H1 (cell line): Measurements from ENCODE around the gene WNT9B. TPM values are rescaled to one million over a fixed set of nuclear protein-coding genes. Genes with fewer than 3 reads are reported as not detected.

ENCODE experiments used
- CTCF ChIA-PET: fragments of 300-600 bp; sonication (Branson Sonifier 250); formaldehyde crosslinking; loops from one replicate; lab custom pipeline; 2021; ENCODE audit not compliant: partially characterized antibody; lab: Charles Lee
- POLR2A ChIA-PET: fragments of 300-600 bp; sonication (Branson Sonifier 250); formaldehyde crosslinking; loops from one replicate; lab custom pipeline; 2021; ENCODE audit warnings: inconsistent platforms; ENCODE audit not compliant: partially characterized antibody; lab: Charles Lee
- DNase-seq, 2 experiments: peaks; one replicate each; pipeline versions ENCODE4 v3.0.0 to v3.0.0-alpha.2; 2010 to 2022; ENCODE audit warnings: low spot score in 2 of 2, low read depth in 1 of 2, mixed read lengths in 1 of 2
- FAIRE-seq: peaks from 2 replicates; lab custom pipeline; 2011; peaks lifted over from hg19 to GRCh38; lab: Jason Lieb, UNC
- H2AFZ ChIP-seq: 2 replicates; pipeline ENCODE4 v1.8.1; 2012; ENCODE audit warnings: low read length, inconsistent platforms
- H2AK5ac ChIP-seq: 2 replicates; pipeline ENCODE4 v1.6.1; 2013; ENCODE audit warnings: low read depth, low read length
- H2BK120ac ChIP-seq: replicated peaks from 2 replicates; pipeline ENCODE3; 2013; ENCODE audit warnings: low read depth, low read length, inconsistent platforms
- H2BK12ac ChIP-seq: 2 replicates; pipeline ENCODE4 v1.6.1; 2013; ENCODE audit warnings: low read depth, low read length
- H2BK15ac ChIP-seq: 2 replicates; pipeline ENCODE4 v1.6.1; 2013; ENCODE audit warnings: low read length
- H2BK20ac ChIP-seq: 2 replicates; pipeline ENCODE4 v1.6.1; 2013; ENCODE audit warnings: low read length
- H2BK5ac ChIP-seq: 2 replicates; pipeline ENCODE4 v1.6.1; 2013; ENCODE audit warnings: low read depth, low read length
- H3K14ac ChIP-seq: 2 replicates; pipeline ENCODE4 v1.6.1; 2013; ENCODE audit warnings: inconsistent platforms; ENCODE audit not compliant: insufficient read length
- H3K18ac ChIP-seq: 2 replicates; pipeline ENCODE4 v1.6.1; 2013; ENCODE audit warnings: low read length; ENCODE audit errors: extremely low read depth
- H3K23ac ChIP-seq: 2 replicates; pipeline ENCODE4 v1.6.1; 2013; ENCODE audit warnings: inconsistent platforms; ENCODE audit not compliant: insufficient read length
- H3K23me2 ChIP-seq: 2 replicates; pipeline ENCODE4 v1.6.1; 2013; ENCODE audit warnings: low read depth, low read length
- H3K27ac ChIP-seq: 2 replicates; pipeline ENCODE4 v1.6.1; 2011; ENCODE audit warnings: low read depth, low read length, inconsistent platforms
- H3K27me3 ChIP-seq, 4 experiments: replicated peaks in 1 of 4; 1 replicate in 1 of 4; 2 replicates in 3 of 4; pipeline versions ENCODE4 v1.6.1 to v1.8.1; 2011 to 2013; ENCODE audit warnings: low read length in 3 of 4, mild to moderate bottlenecking in 3 of 4, inconsistent platforms in 2 of 4, mixed read lengths in 2 of 4, moderate library complexity in 1 of 4; ENCODE audit not compliant: control insufficient read depth in 3 of 4, insufficient read depth in 3 of 4; ENCODE audit errors: extremely low read depth in 1 of 4
- H3K36me3 ChIP-seq, 4 experiments: 2 replicates each; pipeline versions ENCODE4 v1.6.1 to v1.8.1; 2011 to 2013; ENCODE audit warnings: mild to moderate bottlenecking in 4 of 4, low read length in 3 of 4, moderate library complexity in 2 of 4, control low read depth in 1 of 4, inconsistent platforms in 1 of 4; ENCODE audit not compliant: insufficient read depth in 4 of 4, control insufficient read depth in 2 of 4
- H3K4ac ChIP-seq: replicated peaks from 2 replicates; pipeline ENCODE3; 2013; ENCODE audit warnings: low read length, low read depth, mixed read lengths, inconsistent platforms; ENCODE audit not compliant: insufficient read length
- H3K4me1 ChIP-seq, 4 experiments: replicated peaks in 1 of 4; 1 replicate in 1 of 4; 2 replicates in 3 of 4; pipeline versions ENCODE4 v1.6.1 to v1.8.1; 2011 to 2013; ENCODE audit warnings: low read length in 3 of 4, inconsistent platforms in 2 of 4, mixed read lengths in 1 of 4; ENCODE audit not compliant: insufficient read depth in 4 of 4, control insufficient read depth in 3 of 4
- H3K4me2 ChIP-seq, 2 experiments: 2 replicates each; pipeline versions ENCODE4 v1.6.1 to v1.8.1; 2011 to 2013; ENCODE audit warnings: low read depth in 2 of 2, low read length in 2 of 2, control low read depth in 1 of 2, inconsistent platforms in 1 of 2, mild to moderate bottlenecking in 1 of 2; ENCODE audit not compliant: insufficient read depth in 1 of 2
- H3K4me3 ChIP-seq, 4 experiments: fragments of 200-600, 300-600 bp in 1 of 4; sonication (generic), shearing (Covaris generic), sonication (Bioruptor Twin) in 1 of 4; 2 replicates each; pipeline versions ENCODE4 v1.5.1 to v1.8.1; 2011 to 2016; ENCODE audit warnings: low read length in 4 of 4, low read depth in 3 of 4, control low read depth in 2 of 4, inconsistent platforms in 2 of 4, mild to moderate bottlenecking in 2 of 4, mixed read lengths in 1 of 4, moderate library complexity in 1 of 4; ENCODE audit not compliant: insufficient read depth in 2 of 4; ENCODE audit errors: extremely low read depth in 1 of 4
- H3K56ac ChIP-seq: replicated peaks from 2 replicates; pipeline ENCODE3; 2013; ENCODE audit warnings: low read depth, mild to moderate bottlenecking, mixed read lengths, low read length, inconsistent platforms; ENCODE audit not compliant: insufficient read length
- H3K79me1 ChIP-seq: 2 replicates; pipeline ENCODE4 v1.6.1; 2013; ENCODE audit warnings: low read depth, low read length, control low read depth
- H3K79me2 ChIP-seq, 2 experiments: 2 replicates each; pipeline versions ENCODE4 v1.6.1 to v1.8.1; 2012 to 2013; ENCODE audit warnings: low read length in 2 of 2, mild to moderate bottlenecking in 2 of 2, inconsistent platforms in 1 of 2; ENCODE audit not compliant: insufficient read depth in 2 of 2, control insufficient read depth in 1 of 2
- H3K9ac ChIP-seq, 4 experiments: replicated peaks in 1 of 4; 1 replicate in 1 of 4; 2 replicates in 3 of 4; pipeline versions ENCODE4 v1.6.1 to v1.8.1; 2011 to 2013; ENCODE audit warnings: low read depth in 3 of 4, low read length in 3 of 4, control low read depth in 2 of 4, mild to moderate bottlenecking in 2 of 4, moderate library complexity in 2 of 4, inconsistent platforms in 1 of 4; ENCODE audit errors: extremely low read depth in 1 of 4
- H3K9me3 ChIP-seq, 2 experiments: 2 replicates each; pipeline versions ENCODE4 v1.6.1 to v1.8.1; 2012 to 2013; ENCODE audit warnings: mild to moderate bottlenecking in 2 of 2, moderate library complexity in 2 of 2, control low read depth in 1 of 2, inconsistent platforms in 1 of 2, low read depth in 1 of 2, low read length in 1 of 2, mixed read lengths in 1 of 2; ENCODE audit not compliant: insufficient read depth in 2 of 2
- H4K20me1 ChIP-seq, 2 experiments: replicated peaks in 1 of 2; 2 replicates each; pipeline versions ENCODE3 to v1.8.1; 2011 to 2013; ENCODE audit warnings: inconsistent platforms in 2 of 2, low read length in 2 of 2, mild to moderate bottlenecking in 1 of 2; ENCODE audit not compliant: insufficient read depth in 2 of 2, control insufficient read depth in 1 of 2
- H4K5ac ChIP-seq: 2 replicates; pipeline ENCODE4 v1.6.1; 2013; ENCODE audit warnings: low read length, low read depth, mixed read lengths, inconsistent platforms; ENCODE audit not compliant: insufficient read length
- H4K8ac ChIP-seq: 2 replicates; pipeline ENCODE4 v1.8.0; 2013; ENCODE audit warnings: mild to moderate bottlenecking, moderate library complexity, low read length, inconsistent platforms; ENCODE audit not compliant: insufficient read depth; ENCODE audit errors: extremely low read depth
- H4K91ac ChIP-seq: replicated peaks from 2 replicates; pipeline ENCODE3; 2013; ENCODE audit warnings: low read length, mixed read lengths, inconsistent platforms; ENCODE audit not compliant: insufficient read length
- ATF2 ChIP-seq: IDR thresholded peaks from 2 replicates; pipeline ENCODE4 v1.6.1; 2012; ENCODE audit warnings: low read length, inconsistent platforms
- ATF3 ChIP-seq: IDR thresholded peaks from 2 replicates; pipeline ENCODE4 v1.6.1; 2011; ENCODE audit warnings: low read depth, mild to moderate bottlenecking, low read length; ENCODE audit not compliant: insufficient read depth
- CTBP2 ChIP-seq: IDR thresholded peaks from 2 replicates; pipeline ENCODE4 v1.7.0; 2011; ENCODE audit warnings: borderline replicate concordance, mild to moderate bottlenecking, moderate library complexity, mixed read lengths, low read length; ENCODE audit not compliant: insufficient read depth, insufficient read length
- EP300 ChIP-seq, 2 experiments: IDR thresholded peaks; 1 replicate in 1 of 2; 2 replicates in 1 of 2; pipeline ENCODE4 v1.6.1; 2011 to 2012; ENCODE audit warnings: low read depth in 2 of 2, low read length in 2 of 2, mild to moderate bottlenecking in 2 of 2, borderline replicate concordance in 1 of 2, inconsistent platforms in 1 of 2, moderate library complexity in 1 of 2
- KDM1A ChIP-seq: fragments of 200-600, 300-600 bp; sonication (generic); IDR thresholded peaks from 2 replicates; pipeline ENCODE4 v1.7.1; 2016; ENCODE audit warnings: mild to moderate bottlenecking, low read length, borderline replicate concordance
- MAX ChIP-seq: IDR thresholded peaks from 2 replicates; pipeline ENCODE4 v1.6.1; 2012; ENCODE audit warnings: inconsistent platforms
- POU5F1 ChIP-seq: IDR thresholded peaks from 2 replicates; pipeline ENCODE4 v1.6.1; 2011; ENCODE audit warnings: low read depth, mild to moderate bottlenecking, low read length, moderate library complexity
- SAP30 ChIP-seq: fragments of 300-600 bp; sonication (generic); IDR thresholded peaks from 2 replicates; pipeline ENCODE4 v1.7.1; 2012; ENCODE audit warnings: low read length, moderate library complexity, mild to moderate bottlenecking, inconsistent platforms; ENCODE audit not compliant: insufficient read depth, insufficient replicate concordance
- SIX5 ChIP-seq: IDR thresholded peaks from 2 replicates; pipeline ENCODE4 v1.6.1; 2011; ENCODE audit warnings: mild to moderate bottlenecking, low read depth, low read length
- TCF12 ChIP-seq: IDR thresholded peaks from 2 replicates; pipeline ENCODE4 v1.6.1; 2011; ENCODE audit warnings: low read depth, mild to moderate bottlenecking, low read length
- WGBS, 2 experiments: shearing (Covaris generic) in 1 of 2; methylation state at CpG; one replicate each; pipeline versions ENCODE4 v1.1.6 to v1.1.7; 2013 to 2015; ENCODE audit warnings: low lambda C conversion rate in 2 of 2, mixed read lengths in 2 of 2, inconsistent platforms in 1 of 2, low coverage in 1 of 2, missing lambda C conversion rate in 1 of 2; ENCODE audit not compliant: insufficient replicate concordance in 2 of 2, insufficient coverage in 1 of 2, insufficient read length in 1 of 2; ENCODE audit errors: extremely low coverage in 1 of 2, missing lambda C conversion rate in 1 of 2; 5-methylcytosine and 5-hydroxymethylcytosine counted together
- polyA plus RNA-seq, 7 experiments: library from polyadenylated mRNA; depleted of rRNA in 3 of 7; stranded (reverse) in 5 of 7; unstranded in 2 of 7; fragments of >200 nt in 5 of 7; fragments of 200-250 nt in 2 of 7; gene quantifications; 1 replicate in 5 of 7; 2 replicates in 1 of 7; 4 replicates in 1 of 7; pipeline versions ENCODE4 v1.2.1 to v1.2.3, GENCODE V29; 2011 to 2013; ENCODE audit warnings: missing spikeins in 2 of 7, mixed read lengths in 2 of 7
- total RNA-seq: library from RNA; stranded (reverse); fragmentation: NEBNext Ultra II Directional; extraction: Animal tissue kit (Norgen Biotek cat#: 25700); gene quantifications from 2 replicates; pipeline ENCODE4 v1.2.1, GENCODE V29; 2021

WNT9B gene
- total and polyA plus RNA-seq, 2 of the 8 experiments (the other 6 are each of a cell fraction or from before 2014, with no cell fraction given) = 0.21 TPM; not detected in 1

GRCh38 chr17:46889519-46889918 is 38.1 kb downstream of the WNT9B start:
- Histone ChIP-seq H3K18ac (no peak overlapping the region), H2BK120ac (no peak overlapping the region), H3K14ac (no peak overlapping the region), H3K9ac (no peak overlapping the region), H2AK5ac (no peak overlapping the region), H3K79me2 (no peaks in the 10 kb centered on the region), H2BK12ac (no peak overlapping the region), H3K23me2 (no peaks in the 10 kb centered on the region), H3K27ac (no peak overlapping the region), H4K5ac (no peak overlapping the region), H4K8ac (no peak overlapping the region), H4K20me1 (no peaks in the 10 kb centered on the region), H3K56ac (no peak overlapping the region), H2BK20ac (no peak overlapping the region), H3K4me2 (no peak overlapping the region), H3K4me3 (no peak overlapping the region), H3K4me1 (peaks cover 0 to 3% (median 0%) of the 10 kb centered on the region in 4 experiments; a peak in 3 of 7 replicates), H4K91ac (no peak overlapping the region), H2AFZ (no peak overlapping the region), H3K36me3 (no peaks in the 10 kb centered on the region), H2BK5ac (no peak overlapping the region), H3K23ac (no peak overlapping the region), H3K4ac (no peak overlapping the region), H2BK15ac (no peak overlapping the region), H3K9me3 (no peaks in the 10 kb centered on the region), H3K79me1 (no peaks in the 10 kb centered on the region), H3K27me3 (no peaks in the 10 kb centered on the region)
- 79% methylated on average over 4 of the region's 4 CpGs; no CpG with 5 or more reads in 1 of the 2 experiments for WGBS, 2 experiments
- ChIA-PET POLR2A (interaction anchor here (1.0 kb wide), 1 partner anchor 10 kb away, joined by 3 read pairs; no protein-coding TSS in a partner anchor), CTCF (interaction anchor here (0.7 to 3.3 kb wide), 6 partner anchors 12 to 300 kb away, joined by 3 to 28 read pairs (median 4); no protein-coding TSS in a partner anchor)
- no peak for DNase-seq
- FAIRE-seq = no peak
- no peak for TF ChIP-seq EP300 (IDR thresholded peaks at IDR 0.05; ENCODE audit: borderline replicate concordance in 1 of 2, low read depth in 2 of 2, low read length in 2 of 2)
- no peak for TF ChIP-seq MAX
- TF ChIP-seq TCF12 = no peak
- no peak for TF ChIP-seq CTBP2
- no peak for TF ChIP-seq SAP30
- TF ChIP-seq SIX5 = no peak
- TF ChIP-seq POU5F1 = no peak
- TF ChIP-seq ATF2 = no peak
- TF ChIP-seq ATF3 = no peak
- TF ChIP-seq KDM1A = no peak
